GM10248 (cell line): ENCODE measurements around the gene MEA1.
A peak's percentile ranks its signal among the peaks of the same experiment; 100 is the strongest.
"Not testable (repeated sequence)": the region's sequence is repeated elsewhere in the genome, so short reads cannot be mapped to it uniquely, and the experiment has no call there.

Experiments
- CTCF ChIA-PET: fragments of 300-600 bp; sonication (Branson Sonifier 250); formaldehyde crosslinking; extraction: SDS; loops from one replicate; lab custom pipeline; 2021; ENCODE audit warnings: antibody characterized with exemption; lab: Yijun Ruan, JAX
- POLR2A ChIA-PET: fragments of 350-650 bp; sonication (Branson Sonifier 250); formaldehyde crosslinking; extraction: SDS; loops from one replicate; lab custom pipeline; 2020; ENCODE audit warnings: antibody characterized with exemption; lab: Yijun Ruan, JAX
- DNase-seq: peaks from one replicate; pipeline ENCODE4 v3.0.0; 2012; ENCODE audit errors: extremely low spot score
- CTCF ChIP-seq: IDR thresholded peaks from 2 replicates; pipeline ENCODE4 v1.5.1; 2012; ENCODE audit warnings: mild to moderate bottlenecking, low read depth; ENCODE audit errors: extremely low read depth, missing control alignments, control extremely low read depth

The MEA1 gene

DNA sequence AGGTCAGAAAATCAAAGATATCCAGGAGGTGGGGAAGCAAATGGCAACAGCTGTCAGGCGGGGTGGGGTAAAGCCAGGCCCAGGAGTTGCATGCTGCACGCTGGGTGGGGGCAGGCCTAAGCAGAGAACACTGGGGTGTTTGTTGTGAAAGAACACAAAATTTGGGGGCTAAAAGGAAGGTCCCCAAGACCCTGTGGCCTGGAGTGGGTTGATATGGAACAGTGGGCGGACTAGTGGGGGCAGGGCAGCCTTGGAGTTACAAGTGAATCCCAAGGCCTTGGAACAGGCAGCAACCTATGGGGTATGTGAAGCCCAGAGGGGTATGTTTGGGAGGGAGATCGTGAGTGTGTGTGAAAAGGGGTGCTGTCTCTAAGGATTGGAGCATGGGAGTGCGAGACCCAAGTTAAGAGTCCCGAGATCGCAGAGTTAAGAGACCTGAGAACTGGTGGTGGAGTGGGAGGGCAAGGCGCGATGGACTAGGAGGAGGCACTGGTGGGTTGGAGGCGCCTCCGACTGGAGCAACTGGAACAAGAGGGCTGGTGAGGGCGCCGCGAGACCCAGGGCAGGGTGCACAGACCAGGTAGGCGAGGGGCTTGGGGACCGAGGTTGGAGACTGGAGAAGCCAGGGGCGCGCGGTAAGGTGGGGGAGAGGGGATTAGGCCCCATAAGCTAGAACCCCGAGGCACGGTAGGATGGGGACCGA, 39.2 kb upstream of the MEA1 start:
- peak; percentile 48 for DNase-seq
- ChIA-PET CTCF (interaction anchor here (1.0 to 1.3 kb wide), 3 partner anchors 9 to 43 kb away, joined by 3 read pairs; partner anchors contain the start of gene RRP36), POLR2A (interaction anchor here (1.4 kb wide), 1 partner anchor 123 kb away, joined by 3 read pairs; no protein-coding TSS in a partner anchor)
- TF ChIP-seq CTCF = no peak

DNA sequence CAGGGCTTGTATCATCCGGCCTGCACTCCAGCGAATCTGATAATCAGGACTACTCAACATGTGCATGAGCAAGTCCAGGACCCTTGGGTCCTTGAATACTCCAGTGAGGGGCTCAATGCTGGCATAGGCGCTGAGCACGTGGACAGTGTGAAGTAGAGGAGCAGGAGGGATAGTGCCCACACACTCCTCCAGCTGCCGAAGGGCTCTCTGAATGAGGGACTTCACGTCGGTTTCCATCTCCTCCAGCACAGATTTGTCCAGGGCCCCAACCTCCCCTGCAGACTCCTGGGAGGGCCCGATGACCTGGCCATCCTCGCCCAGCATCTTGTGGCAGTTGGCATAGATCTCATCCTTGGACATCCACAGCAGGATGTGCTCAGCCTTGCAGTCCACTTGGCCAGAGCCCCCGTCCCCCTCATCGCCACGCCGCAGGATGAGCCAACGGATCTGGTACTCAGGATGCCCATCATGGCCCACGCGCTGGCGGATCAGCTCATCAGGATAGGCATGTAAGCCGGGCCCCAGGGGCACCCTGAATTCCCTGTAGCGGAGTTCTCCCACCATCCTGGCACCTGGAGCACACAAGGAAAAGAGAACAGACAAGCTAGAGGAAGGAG, 38.6 kb upstream of the MEA1 start:
- TF ChIP-seq CTCF = no peak
- ChIA-PET POLR2A (no interaction called here), CTCF (no interaction called here)

GRCh38 chr6:43050981-43051380, 37.2 kb upstream of the MEA1 start:
- POLR2A ChIA-PET = interaction anchor here (0.5 kb wide), 1 partner anchor 263 kb away, joined by 4 read pairs; no protein-coding TSS in a partner anchor
- DNase-seq = no peak
- CTCF ChIA-PET = interaction anchor here (1.3 to 1.5 kb wide), 3 partner anchors 29 to 455 kb away, joined by 3 read pairs; partner anchors contain the start of gene RRP36
- no peak for TF ChIP-seq CTCF

More for the DNA sequence above, 38.6 kb upstream of the MEA1 start:
- no peak for DNase-seq

DNA sequence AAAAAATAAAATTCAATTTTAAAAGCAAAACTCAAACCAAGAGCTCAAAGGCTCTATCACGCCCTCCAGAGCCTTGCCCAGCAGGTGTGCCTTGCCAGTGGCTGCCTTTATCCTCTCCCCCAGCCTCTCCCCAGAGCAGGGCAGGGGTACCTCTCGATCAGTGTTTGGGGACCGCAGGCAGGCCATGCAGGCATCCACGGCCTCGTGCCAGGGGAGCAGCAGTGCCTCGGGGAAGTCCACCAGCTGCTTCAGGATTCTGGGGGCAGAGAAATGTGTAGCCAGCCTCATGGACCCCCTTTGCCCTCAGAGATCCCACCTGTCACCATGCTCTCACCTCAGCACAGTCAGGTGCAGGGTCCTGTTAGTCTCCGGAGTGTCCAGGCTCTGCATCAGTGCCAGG, 34.3 kb upstream of the MEA1 start:
- TF ChIP-seq CTCF = no peak
- ChIA-PET POLR2A (interaction anchor here (1.0 to 1.3 kb wide), 2 partner anchors 11 to 34 kb away, joined by 3 to 5 read pairs; partner anchors contain the start of genes KLC4, KLHDC3 and MRPL2), CTCF (interaction anchor here (1.6 kb wide), 1 partner anchor 95 kb away, joined by 7 read pairs; no protein-coding TSS in a partner anchor)
- no peak for DNase-seq

DNA sequence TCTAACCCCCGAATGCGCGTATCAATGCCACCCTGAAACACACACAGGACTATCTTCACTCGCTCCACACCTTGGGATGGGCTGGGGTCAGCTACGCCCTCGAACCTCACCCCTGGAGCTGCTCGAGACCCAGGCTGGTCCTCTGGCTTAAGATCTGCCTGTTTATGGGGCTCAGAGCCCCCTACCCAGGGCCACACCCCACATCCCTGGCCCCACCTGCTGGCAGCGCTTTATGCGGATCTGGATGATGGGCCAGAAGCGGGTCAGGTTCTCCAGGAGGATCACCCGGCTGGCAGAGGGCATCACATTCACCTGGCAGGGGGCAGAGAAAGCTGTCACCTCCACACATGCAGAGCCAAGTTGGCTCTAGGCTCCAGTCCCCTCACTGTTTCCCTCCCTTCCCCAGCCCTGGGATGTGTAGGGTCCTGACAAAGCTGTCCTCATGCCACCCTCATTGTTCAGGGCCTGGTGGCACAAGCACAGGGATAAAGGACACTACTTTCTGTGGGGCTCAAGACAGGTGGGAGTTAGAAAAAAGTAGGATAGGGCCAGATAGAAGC, 31.7 kb upstream of the MEA1 start:
- ChIA-PET POLR2A (interaction anchor here (0.5 kb wide), 1 partner anchor 23 kb away, joined by 6 read pairs; no protein-coding TSS in a partner anchor), CTCF (interaction anchor here (1.3 kb wide), 1 partner anchor 11 kb away, joined by 4 read pairs; no protein-coding TSS in a partner anchor)
- no peak for DNase-seq
- no peak for TF ChIP-seq CTCF

GRCh38 chr6:43043310-43043709, 29.6 kb upstream of the MEA1 start:
- no peak for DNase-seq
- ChIA-PET CTCF (interaction anchor here (1.3 kb wide), 1 partner anchor 10 kb away, joined by 3 read pairs; the partner anchor contains the start of gene CUL7), POLR2A (no interaction called here)
- no peak for TF ChIP-seq CTCF

DNA sequence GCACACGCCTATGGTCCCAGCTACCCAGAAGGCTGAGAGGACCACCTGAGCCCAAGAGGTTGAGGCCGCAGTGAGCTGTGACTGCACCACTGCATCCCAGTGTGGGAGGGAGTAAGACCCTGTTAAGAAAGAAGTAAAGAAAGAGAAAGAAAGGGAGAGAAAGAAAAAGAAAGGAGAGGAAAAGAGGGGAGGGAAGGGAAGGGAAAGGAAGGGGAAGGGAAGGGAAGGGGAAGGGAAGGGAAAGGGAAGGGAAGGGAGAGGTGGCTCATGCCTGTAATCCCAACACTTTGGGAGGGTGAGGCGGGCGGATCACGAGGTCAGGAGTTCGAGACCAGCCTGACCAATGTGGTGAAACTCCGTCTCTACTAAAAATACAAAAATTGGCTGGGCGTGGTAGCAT, 27.7 kb upstream of the MEA1 start:
- CTCF ChIA-PET = interaction anchor here (1.2 kb wide), 1 partner anchor 18 kb away, joined by 3 read pairs; no protein-coding TSS in a partner anchor
- DNase-seq, POLR2A ChIA-PET: not testable (repeated sequence)
